Measurements from ENCODE around the gene FXN. TPM values are rescaled to one million over a fixed set of nuclear protein-coding genes. Genes with fewer than 3 reads are reported as not detected.

The FXN gene
- total and polyA plus RNA-seq, 2 donors = 3.9 to 20.2 TPM

DNA sequence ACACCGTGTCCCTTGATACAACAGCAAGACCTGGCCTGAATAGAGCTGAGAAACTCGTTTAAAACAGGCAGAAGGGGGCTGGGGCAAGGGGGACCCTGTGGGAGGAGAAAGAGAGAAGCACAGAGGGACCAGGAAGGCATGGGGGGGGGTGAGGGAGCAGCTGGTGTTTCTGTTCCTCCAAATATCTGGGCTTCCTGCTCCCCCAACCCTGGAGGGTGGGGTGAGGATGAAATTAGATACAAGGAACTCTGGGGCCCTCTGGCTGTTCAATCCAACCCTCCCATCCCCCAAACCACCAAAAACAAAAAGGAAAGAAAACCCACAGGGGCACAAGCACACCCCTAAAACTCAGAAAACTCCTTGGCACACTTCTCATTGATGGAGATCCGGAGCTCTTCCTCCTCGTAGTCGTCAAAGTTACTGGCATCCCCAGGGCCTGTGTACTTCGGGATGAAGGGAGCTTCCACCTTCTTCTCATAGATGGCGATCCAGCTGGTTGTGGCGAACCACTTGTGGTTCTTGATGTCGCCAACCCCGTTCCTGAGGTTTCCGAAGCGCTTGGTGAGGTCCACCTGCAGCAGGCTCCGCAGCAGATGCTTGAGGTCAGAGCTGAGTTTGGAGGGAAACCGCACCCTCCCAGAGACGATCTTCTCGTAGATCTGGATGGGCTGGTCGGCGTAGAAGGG lies 22.7 kb upstream of the FXN start:
- DNase-seq (ENCODE audit: extremely low spot score) = no peak
- no peak overlapping the region for H3K27ac ChIP-seq (ENCODE audit: low read depth)
- H3K36me3 ChIP-seq (ENCODE audit: insufficient read depth) = no peaks in the 10 kb centered on the region
- WGBS = 83% methylated on average over 18 of the region's 18 CpGs
- no peaks in the 10 kb centered on the region for H3K4me1 ChIP-seq (ENCODE audit: insufficient read depth)
- no peak overlapping the region for H3K4me3 ChIP-seq (ENCODE audit: low read depth, low read length)

DNA sequence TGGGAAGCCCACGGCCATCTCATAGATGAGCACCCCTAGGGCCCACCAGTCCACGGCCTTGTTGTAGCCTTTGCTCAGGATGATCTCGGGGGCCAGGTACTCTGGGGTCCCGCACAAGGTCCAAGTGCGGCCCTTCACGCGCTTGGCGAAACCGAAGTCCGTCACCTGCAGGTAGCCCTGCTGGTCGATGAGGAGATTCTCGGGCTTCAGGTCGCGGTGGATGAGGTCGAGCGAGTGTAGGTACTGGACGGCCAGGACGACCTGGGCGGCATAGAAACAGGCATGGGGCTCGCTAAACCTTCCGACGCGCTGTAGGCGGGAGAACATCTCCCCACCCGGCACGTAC lies 22.2 kb upstream of the FXN start:
- 98% methylated on average over 26 of the region's 26 CpGs for WGBS
- Histone ChIP-seq H3K4me3 (ENCODE audit: low read depth, low read length) (no peak overlapping the region), H3K27ac (ENCODE audit: low read depth) (no peak overlapping the region), H3K36me3 (ENCODE audit: insufficient read depth) (no peaks in the 10 kb centered on the region), H3K4me1 (ENCODE audit: insufficient read depth) (no peaks in the 10 kb centered on the region)
- DNase-seq (ENCODE audit: extremely low spot score) = no peak

DNA sequence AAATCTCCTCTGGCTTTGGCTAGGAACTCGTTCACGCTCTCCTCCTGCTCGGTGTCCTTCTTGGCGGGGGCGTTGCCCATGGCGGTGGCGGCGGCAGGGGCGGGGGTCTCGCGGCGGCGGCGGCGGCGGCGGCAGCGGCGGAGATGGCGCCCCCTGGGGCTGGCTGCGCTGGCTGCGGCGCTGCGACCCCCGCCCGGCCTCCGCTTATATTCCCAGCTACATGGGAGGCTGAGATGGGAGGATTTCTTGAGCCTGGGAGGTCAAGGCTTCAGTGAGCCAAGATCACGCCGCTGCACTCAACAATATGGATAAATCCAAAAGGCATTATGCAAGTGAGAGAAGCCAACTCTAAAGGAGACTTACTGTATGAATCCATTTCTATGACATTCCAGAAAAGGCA lies 21.5 kb upstream of the FXN start, which contains the start of gene PRKACG:
TSS of gene PRKACG (minus strand) at position 101 of the 400 bp plus-strand sequence. CDS start at position 80, 21 bp downstream.
- Histone ChIP-seq H3K4me1 (ENCODE audit: insufficient read depth) (no peaks in the 10 kb centered on the region), H3K4me3 (ENCODE audit: low read depth, low read length) (no peak within 1 kb of the TSS), H3K27ac (ENCODE audit: low read depth) (no peak within 1 kb of the TSS), H3K36me3 (ENCODE audit: insufficient read depth) (no peaks in the 10 kb centered on the region)
- DNase-seq (ENCODE audit: extremely low spot score) = no peak
- WGBS = 98% methylated on average over 29 of the region's 29 CpGs

DNA sequence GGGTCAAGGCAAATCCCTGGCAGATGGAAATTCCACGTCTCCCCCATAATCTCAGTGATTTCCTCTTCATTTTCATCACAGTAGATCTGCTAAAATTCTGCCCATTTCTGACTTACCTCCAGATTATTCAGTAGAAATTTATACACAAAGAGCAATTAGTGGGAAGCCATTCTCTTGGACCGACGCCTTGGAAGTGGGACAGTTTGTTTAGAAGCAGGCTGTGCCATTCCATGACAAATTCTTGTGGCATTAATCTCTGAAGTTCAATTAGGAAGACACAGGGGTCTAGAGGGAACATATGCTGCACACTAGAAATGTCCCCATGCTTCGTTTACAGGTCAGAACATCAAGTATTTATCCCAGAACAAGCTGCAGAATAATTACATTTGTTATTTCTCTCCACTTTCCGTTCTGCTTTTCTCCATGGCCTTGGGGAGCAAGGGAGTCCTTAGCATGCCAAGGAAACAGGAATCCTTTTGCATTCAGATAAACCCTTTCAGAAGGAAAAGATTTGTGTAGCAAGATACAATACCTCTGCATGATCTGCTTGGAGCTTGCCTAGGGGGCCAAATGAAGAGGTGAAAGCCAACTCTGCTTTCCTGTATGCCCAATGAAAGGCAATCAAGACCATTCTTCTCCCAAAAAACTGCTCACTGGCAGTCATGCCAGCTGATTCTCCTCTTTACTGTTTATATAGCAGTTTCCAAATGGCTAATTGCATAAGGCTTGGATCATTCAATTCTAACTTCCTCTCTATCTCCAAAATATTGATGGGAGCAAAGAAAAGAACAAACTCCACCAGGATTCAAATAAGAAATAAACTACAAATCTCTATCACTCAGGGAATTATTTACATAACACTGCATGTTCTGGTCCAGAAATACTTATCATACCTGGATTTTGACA lies 19.1 kb upstream of the FXN start:
- H3K36me3 ChIP-seq (ENCODE audit: insufficient read depth) = no peaks in the 10 kb centered on the region
- no peak for DNase-seq (ENCODE audit: extremely low spot score)
- 75% methylated on average over 5 of the region's 5 CpGs for WGBS
- no peak overlapping the region for H3K4me3 ChIP-seq (ENCODE audit: low read depth, low read length)
- no peak overlapping the region for H3K27ac ChIP-seq (ENCODE audit: low read depth)
- H3K4me1 ChIP-seq (ENCODE audit: insufficient read depth) = no peaks in the 10 kb centered on the region

DNA sequence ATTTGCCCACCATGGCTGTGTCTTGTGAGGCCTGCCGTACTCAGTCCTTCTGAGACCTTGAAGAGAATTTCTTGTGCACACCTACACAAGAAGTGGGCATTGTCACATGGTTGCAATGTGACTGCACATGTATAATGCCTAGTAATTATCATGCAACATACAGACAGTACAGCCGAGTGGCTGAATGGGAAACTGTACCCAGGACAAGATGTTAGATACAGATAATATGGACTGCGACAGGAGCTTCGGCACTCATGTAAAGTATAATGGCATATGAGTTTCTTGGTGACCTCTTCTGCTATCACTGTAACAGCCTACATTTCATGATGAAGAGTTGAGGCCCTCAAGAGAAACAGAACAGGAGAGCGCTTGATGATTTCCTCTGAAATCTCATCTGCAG lies 16.8 kb upstream of the FXN start:
- Histone ChIP-seq H3K27ac (ENCODE audit: low read depth) (no peak overlapping the region), H3K4me1 (ENCODE audit: insufficient read depth) (no peaks in the 10 kb centered on the region), H3K36me3 (ENCODE audit: insufficient read depth) (no peaks in the 10 kb centered on the region), H3K4me3 (ENCODE audit: low read depth, low read length) (no peak overlapping the region)
- 76% methylated on average over 5 of the region's 5 CpGs for WGBS
- no peak for DNase-seq (ENCODE audit: extremely low spot score)

DNA sequence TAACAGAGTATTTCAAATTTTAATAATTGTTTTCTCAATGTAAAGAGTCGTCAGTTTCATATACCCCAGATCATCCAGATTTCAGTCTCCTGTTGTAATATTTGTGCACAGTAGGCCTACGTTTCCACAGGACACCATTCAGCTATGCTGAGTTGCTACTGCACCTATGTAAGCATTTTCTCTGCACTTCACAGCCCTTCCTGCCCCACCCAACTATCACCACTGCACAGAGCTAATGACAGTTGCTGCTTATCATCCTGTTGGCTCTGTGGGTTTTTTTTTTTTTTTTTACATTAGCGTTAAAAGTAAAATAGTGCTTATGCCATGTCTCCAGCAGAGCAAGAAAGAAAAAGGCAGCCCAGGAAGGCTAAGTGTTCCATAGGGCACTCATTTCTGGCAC lies 15.7 kb upstream of the FXN start:
- Histone ChIP-seq H3K36me3 (ENCODE audit: insufficient read depth) (no peaks in the 10 kb centered on the region), H3K4me3 (ENCODE audit: low read depth, low read length) (no peak overlapping the region), H3K27ac (ENCODE audit: low read depth) (no peak overlapping the region), H3K4me1 (ENCODE audit: insufficient read depth) (no peaks in the 10 kb centered on the region)
- no peak for DNase-seq (ENCODE audit: extremely low spot score)
- WGBS = 52% methylated on average over 3 of the region's 3 CpGs

DNA sequence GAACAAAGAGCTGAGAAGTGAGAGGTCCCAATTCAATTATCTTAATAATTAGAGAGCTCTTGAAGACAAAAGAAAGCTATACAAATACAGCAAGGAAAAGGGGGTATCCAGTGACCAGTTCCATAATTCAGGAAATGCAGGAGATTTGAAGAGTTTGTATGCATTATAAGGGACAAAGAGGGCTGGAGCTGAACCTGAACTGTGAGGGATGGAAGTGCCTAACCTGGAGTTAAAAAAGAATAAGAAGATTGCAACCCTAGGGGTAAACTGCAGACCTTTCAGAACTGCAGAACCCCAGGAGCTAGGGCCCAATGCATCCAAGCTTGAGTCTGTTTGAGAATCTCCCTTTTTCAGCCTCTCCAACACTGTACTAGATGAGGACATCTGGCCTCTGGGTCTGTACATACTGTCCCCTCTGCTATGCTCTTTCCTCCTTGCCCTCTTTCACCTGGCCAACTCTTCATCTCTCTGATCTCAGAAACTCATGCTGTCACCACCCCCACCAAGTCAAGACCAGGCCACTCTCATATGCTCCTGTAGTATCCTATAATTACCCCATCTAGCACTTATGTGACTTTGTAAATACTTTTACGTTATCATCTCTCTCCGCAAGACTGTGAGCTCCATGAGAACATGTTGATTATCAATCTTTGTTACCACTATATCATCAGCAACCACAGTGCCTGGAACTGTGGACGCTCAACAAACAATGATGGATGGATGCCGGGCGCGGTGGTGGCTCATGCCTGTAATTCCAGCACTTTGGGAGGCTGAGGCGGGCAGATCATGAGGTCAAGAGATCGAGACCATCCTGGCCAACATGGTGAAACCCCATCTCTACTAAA lies 15.0 kb upstream of the FXN start:
- Histone ChIP-seq H3K27ac (ENCODE audit: low read depth) (no peak overlapping the region), H3K36me3 (ENCODE audit: insufficient read depth) (no peaks in the 10 kb centered on the region), H3K4me3 (ENCODE audit: low read depth, low read length) (no peak overlapping the region), H3K4me1 (ENCODE audit: insufficient read depth) (no peaks in the 10 kb centered on the region)
- DNase-seq (ENCODE audit: extremely low spot score) = no peak
- 95% methylated on average over 8 of the region's 8 CpGs for WGBS

DNA sequence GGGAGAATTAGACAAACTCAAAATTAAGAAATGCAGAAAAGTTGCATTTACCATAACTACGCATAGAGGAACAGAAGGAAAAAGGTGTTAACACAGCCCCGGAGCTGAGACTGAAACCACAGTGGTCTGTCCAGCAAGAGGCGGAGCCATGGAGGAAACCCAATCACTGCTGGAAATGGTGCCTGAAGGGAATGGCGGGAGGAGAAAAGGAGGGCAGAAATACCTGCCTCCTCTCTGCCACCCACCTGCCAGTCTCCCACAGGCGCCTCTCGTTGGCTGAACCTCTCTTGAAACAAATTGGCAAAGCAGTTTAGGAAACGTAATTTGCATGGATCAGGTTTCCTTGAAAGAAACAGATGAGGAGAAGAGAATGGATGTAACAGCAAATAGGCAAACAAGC lies 11.9 kb upstream of the FXN start:
- WGBS = 52% methylated on average over 7 of the region's 7 CpGs
- Histone ChIP-seq H3K36me3 (ENCODE audit: insufficient read depth) (no peaks in the 10 kb centered on the region), H3K4me1 (ENCODE audit: insufficient read depth) (no peaks in the 10 kb centered on the region), H3K27ac (ENCODE audit: low read depth) (no peak overlapping the region), H3K4me3 (ENCODE audit: low read depth, low read length) (no peak overlapping the region)
- no peak for DNase-seq (ENCODE audit: extremely low spot score)

DNA sequence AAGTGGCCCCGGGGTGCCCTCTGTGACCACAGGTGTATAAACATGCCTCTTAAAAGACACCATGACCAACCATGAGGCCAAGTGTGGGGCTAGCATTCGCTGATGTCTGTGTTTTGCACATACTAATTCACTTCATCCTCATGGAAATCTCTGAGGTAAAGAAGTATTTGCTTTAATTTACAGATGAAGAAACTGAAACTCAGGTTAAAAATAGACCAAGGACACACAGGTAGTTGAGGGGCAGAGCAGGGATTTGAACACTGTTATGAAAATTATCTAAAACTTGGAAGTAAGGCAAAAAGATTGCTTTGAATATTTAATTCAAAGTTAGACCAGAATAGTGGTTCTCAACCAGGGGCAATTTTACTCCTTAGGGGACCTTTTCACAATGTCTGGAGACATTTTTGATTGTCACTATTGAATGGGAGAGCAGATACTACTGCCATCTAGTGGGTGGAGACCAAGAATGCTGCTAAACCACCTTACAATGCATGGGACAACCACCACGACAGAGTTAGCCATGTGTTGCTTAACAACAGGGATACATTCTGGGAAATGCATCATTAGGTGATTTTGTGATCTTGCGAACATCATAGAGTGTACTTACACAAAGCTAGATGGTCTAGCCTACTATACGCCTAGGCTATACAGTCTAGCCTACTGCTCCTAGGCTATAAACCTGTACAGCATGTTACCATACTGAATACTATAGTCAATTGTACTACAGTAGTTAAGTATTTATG lies 8.0 kb upstream of the FXN start:
- DNase-seq (ENCODE audit: extremely low spot score) = no peak
- 55% methylated on average over 5 of the region's 5 CpGs for WGBS
- Histone ChIP-seq H3K4me1 (ENCODE audit: insufficient read depth) (no peaks in the 10 kb centered on the region), H3K36me3 (ENCODE audit: insufficient read depth) (no peaks in the 10 kb centered on the region), H3K4me3 (ENCODE audit: low read depth, low read length) (no peak overlapping the region), H3K27ac (ENCODE audit: low read depth) (no peak overlapping the region)

DNA sequence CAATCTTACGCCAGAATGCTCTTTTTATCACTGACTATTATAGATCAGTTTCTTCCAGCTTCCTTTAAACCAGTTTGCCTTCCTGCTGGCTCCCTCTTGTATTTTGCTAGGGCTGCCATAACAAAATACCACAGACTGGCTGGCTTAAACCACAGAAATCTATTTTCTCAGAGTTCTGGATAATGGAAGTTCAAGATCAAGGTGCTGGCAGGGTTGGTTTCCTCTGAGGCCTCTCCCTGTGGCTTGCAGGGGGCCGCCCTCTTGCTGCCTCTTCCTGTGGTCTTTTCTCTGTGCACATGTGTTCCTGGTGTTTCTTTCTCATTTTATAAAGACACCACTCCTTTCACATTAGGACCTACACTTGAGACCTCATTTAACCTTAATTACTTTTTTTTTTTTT lies 6.8 kb upstream of the FXN start:
- WGBS = 94% methylated on average over 2 of the region's 2 CpGs
- DNase-seq (ENCODE audit: extremely low spot score) = no peak
- Histone ChIP-seq H3K36me3 (ENCODE audit: insufficient read depth) (no peaks in the 10 kb centered on the region), H3K4me3 (ENCODE audit: low read depth, low read length) (no peak overlapping the region), H3K27ac (ENCODE audit: low read depth) (no peak overlapping the region), H3K4me1 (ENCODE audit: insufficient read depth) (no peaks in the 10 kb centered on the region)

DNA sequence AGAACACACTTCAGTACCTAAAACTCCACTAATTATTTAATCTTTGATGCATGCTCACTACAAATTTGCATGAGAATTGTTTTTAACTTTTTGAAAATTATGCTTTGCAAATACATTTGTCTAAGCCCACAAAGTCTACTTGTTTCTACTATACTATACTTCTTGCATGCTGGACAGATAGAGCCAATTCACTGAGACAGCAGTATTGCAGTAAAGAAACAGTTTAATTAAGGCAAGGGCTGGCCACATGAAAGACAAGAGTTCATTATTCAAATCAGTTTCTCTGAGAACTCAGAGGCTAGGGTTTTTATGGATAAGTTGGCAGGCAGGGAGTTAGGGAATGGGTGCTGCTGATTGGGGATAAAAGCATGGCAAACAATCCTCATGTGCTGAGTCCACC lies 6.0 kb upstream of the FXN start:
- H3K4me1 ChIP-seq (ENCODE audit: insufficient read depth) = no peaks in the 10 kb centered on the region
- DNase-seq (ENCODE audit: extremely low spot score) = no peak
- H3K4me3 ChIP-seq (ENCODE audit: low read depth, low read length) = no peak overlapping the region
- H3K27ac ChIP-seq (ENCODE audit: low read depth) = no peak overlapping the region
- H3K36me3 ChIP-seq (ENCODE audit: insufficient read depth) = no peaks in the 10 kb centered on the region

DNA sequence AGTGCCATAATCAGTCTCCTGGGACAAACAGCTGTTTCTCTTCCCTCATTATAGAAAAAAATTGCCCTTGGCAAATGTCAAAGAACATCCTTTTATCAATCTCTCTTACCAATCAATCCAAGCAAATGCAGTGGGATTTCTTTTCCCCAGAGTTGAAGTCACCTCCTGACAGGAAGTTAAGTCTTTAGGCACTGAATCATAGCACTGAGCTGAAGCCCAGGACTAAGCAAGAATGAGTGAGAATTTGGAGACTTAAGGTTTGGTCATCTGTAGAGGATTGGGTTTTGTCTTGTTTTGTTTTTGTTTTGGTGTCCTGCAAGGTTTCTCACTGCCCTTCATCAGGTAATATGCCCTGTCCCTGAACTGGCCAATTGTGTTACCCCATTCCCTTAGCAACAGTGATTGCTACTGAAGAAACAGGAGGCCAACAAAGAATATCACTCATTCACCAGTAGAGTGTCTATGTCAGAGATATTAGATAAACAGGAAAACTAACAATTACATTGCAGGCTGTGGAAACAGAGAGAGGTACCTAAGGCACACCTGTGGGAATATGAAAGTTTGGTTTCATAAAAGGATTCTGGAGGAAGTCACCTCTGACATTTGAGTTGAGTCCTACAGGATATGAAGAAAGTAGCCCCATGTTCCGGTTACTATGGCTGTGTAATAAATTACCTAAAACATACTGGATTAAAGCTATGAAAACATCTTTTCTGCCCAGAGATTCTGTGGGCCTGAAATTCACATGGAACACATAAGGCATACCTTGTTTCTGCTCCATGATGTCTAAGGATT lies 4.5 kb upstream of the FXN start:
- no peak for DNase-seq (ENCODE audit: extremely low spot score)
- Histone ChIP-seq H3K27ac (ENCODE audit: low read depth) (no peak overlapping the region), H3K4me1 (ENCODE audit: insufficient read depth) (peaks cover 2% of the 10 kb centered on the region), H3K4me3 (ENCODE audit: low read depth, low read length) (no peak overlapping the region), H3K36me3 (ENCODE audit: insufficient read depth) (no peaks in the 10 kb centered on the region)
- WGBS = 76% methylated on average over 1 of the region's 1 CpG
